Mesendoderm (in vitro differentiated cells): Measurements from ENCODE around the gene RAVER1.

ENCODE experiments used
- DNase-seq: peaks from one replicate; pipeline ENCODE4 v3.0.0; 2013
- H2AK5ac ChIP-seq: 2 replicates; pipeline ENCODE4 v1.6.1; 2013; ENCODE audit warnings: low read length, inconsistent platforms
- H2BK120ac ChIP-seq: 2 replicates; pipeline ENCODE4 v1.6.1; 2013; ENCODE audit warnings: low read depth, mild to moderate bottlenecking, low read length, moderate library complexity, mixed read lengths
- H2BK15ac ChIP-seq: replicated peaks from 2 replicates; pipeline ENCODE4 v1.6.1; 2013; ENCODE audit warnings: low read depth, mild to moderate bottlenecking, moderate library complexity
- H2BK5ac ChIP-seq: 2 replicates; pipeline ENCODE4 v1.6.1; 2013; ENCODE audit warnings: low read length, inconsistent platforms
- H3K18ac ChIP-seq: 2 replicates; pipeline ENCODE4 v1.6.1; 2013; ENCODE audit warnings: mild to moderate bottlenecking, low read length, mixed read lengths
- H3K23ac ChIP-seq: one replicate; pipeline ENCODE4 v1.6.1; 2013; ENCODE audit warnings: low read length
- H3K27ac ChIP-seq: 2 replicates; pipeline ENCODE4 v1.5.1; 2013; ENCODE audit warnings: low read depth, mild to moderate bottlenecking, inconsistent platforms, low read length, moderate library complexity
- H3K27me3 ChIP-seq: 2 replicates; pipeline ENCODE4 v1.6.1; 2013; ENCODE audit warnings: low read length, control low read depth, mild to moderate bottlenecking, inconsistent platforms; ENCODE audit not compliant: insufficient read depth, poor library complexity
- H3K36me3 ChIP-seq: 2 replicates; pipeline ENCODE4 v1.6.1; 2013; ENCODE audit warnings: low read length, inconsistent platforms; ENCODE audit not compliant: control insufficient read depth, insufficient read depth
- H3K4ac ChIP-seq: one replicate; pipeline ENCODE4 v1.6.1; 2013; ENCODE audit warnings: low read depth, mild to moderate bottlenecking, low read length, moderate library complexity
- H3K4me1 ChIP-seq: 2 replicates; pipeline ENCODE4 v1.6.1; 2013; ENCODE audit warnings: low read depth, low read length, inconsistent platforms; ENCODE audit not compliant: control insufficient read depth
- H3K4me2 ChIP-seq: 2 replicates; pipeline ENCODE4 v1.6.1; 2013; ENCODE audit warnings: low read length
- H3K4me3 ChIP-seq: 2 replicates; pipeline ENCODE4 v1.5.1; 2013; ENCODE audit warnings: mild to moderate bottlenecking, low read length
- H3K56ac ChIP-seq: one replicate; pipeline ENCODE4 v1.6.1; 2013; ENCODE audit warnings: low read length
- H3K79me1 ChIP-seq: 2 replicates; pipeline ENCODE4 v1.6.1; 2013; ENCODE audit warnings: low read length, inconsistent platforms
- H3K79me2 ChIP-seq: 2 replicates; pipeline ENCODE4 v1.6.1; 2013; ENCODE audit warnings: mild to moderate bottlenecking, low read length; ENCODE audit not compliant: control insufficient read depth, insufficient read depth
- H3K9ac ChIP-seq: 2 replicates; pipeline ENCODE4 v1.6.1; 2013; ENCODE audit warnings: low read length, inconsistent platforms
- H4K5ac ChIP-seq: one replicate; pipeline ENCODE4 v1.6.1; 2013; ENCODE audit warnings: low read length
- H4K8ac ChIP-seq: one replicate; pipeline ENCODE4 v1.6.1; 2013; ENCODE audit warnings: low read depth, mild to moderate bottlenecking, control low read depth, low read length, moderate library complexity
- WGBS: extraction: QIAGEN DNeasy Blood & Tissue Kit; methylation state at CpG from one replicate; pipeline ENCODE4 v1.1.7; 2013; ENCODE audit warnings: low lambda C conversion rate, missing lambda C conversion rate; ENCODE audit not compliant: insufficient coverage; ENCODE audit errors: extremely low coverage; 5-methylcytosine and 5-hydroxymethylcytosine counted together

The RAVER1 gene

DNA sequence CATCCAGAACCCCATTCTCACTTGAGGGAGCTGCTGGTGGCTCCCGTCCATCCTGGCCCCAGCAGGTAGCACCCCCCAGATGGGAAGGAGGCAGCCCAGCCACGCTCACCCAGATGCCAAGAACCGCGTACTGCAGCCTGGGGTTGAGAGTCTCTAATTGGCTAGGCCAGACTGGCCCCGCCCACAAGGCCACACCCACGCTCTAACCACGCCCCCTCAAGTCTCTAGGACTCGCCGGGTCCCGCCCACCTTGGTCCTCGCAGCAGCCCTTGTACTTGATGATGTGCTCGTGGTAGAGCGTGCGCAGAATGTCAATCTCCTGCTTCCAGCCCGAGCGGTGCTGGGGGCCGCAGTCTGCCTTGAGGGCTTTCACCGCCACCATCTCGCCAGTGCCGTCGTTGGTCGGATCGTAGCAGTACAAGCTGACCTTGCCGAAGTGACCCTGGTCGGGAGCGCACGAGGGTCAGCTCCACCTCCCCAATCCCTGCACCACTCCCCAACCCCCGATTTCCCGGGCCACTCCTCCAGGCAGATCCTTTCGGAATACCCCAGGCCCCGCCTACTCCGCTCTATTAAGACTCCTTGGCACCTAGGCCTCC lies 20.6 kb upstream of the RAVER1 start:
- peak; percentile 97 for DNase-seq

GRCh38 chr19:10352764-10353671 lies 19.7 kb upstream of the RAVER1 start:
- WGBS = no CpG with 5 or more reads among the region's 63 CpGs
- Histone ChIP-seq H3K56ac (peak overlapping the region; percentile 89), H4K5ac (no peak overlapping the region), H3K4me2 (peak overlapping the region; percentile 96), H4K8ac (no peak overlapping the region), H3K4me1 (peaks cover 3% of the 10 kb centered on the region), H3K36me3 (no peaks in the 10 kb centered on the region), H3K79me1 (no peaks in the 10 kb centered on the region), H3K4me3 (peak overlapping the region; percentile 23), H3K27me3 (no peaks in the 10 kb centered on the region), H3K18ac (no peak overlapping the region), H3K23ac (no peak overlapping the region), H3K9ac (peak overlapping the region; percentile 81), H2BK15ac (no peak overlapping the region), H3K4ac (no peak overlapping the region), H2AK5ac (no peak overlapping the region), H2BK120ac (no peak overlapping the region), H3K79me2 (no peaks in the 10 kb centered on the region), H3K27ac (no peak overlapping the region), H2BK5ac (no peak overlapping the region)
- peak; percentile 94 for DNase-seq

More for the DNA sequence above, 20.6 kb upstream of the RAVER1 start:
- Histone ChIP-seq H3K79me2 (no peaks in the 10 kb centered on the region), H3K9ac (peak overlapping the region; percentile 81), H2BK5ac (no peak overlapping the region), H4K5ac (no peak overlapping the region), H3K36me3 (no peaks in the 10 kb centered on the region), H2BK120ac (no peak overlapping the region), H3K27me3 (no peaks in the 10 kb centered on the region), H3K4me1 (peaks cover 3% of the 10 kb centered on the region), H3K4me2 (peak overlapping the region; percentile 96), H3K18ac (no peak overlapping the region), H3K79me1 (no peaks in the 10 kb centered on the region), H4K8ac (no peak overlapping the region), H2AK5ac (no peak overlapping the region), H3K27ac (no peak overlapping the region), H2BK15ac (no peak overlapping the region), H3K23ac (no peak overlapping the region), H3K56ac (peak overlapping the region; percentile 89), H3K4ac (no peak overlapping the region), H3K4me3 (no peak overlapping the region)
- whole genome bisulfite sequencing = no CpG with 5 or more reads among the region's 32 CpGs

DNA sequence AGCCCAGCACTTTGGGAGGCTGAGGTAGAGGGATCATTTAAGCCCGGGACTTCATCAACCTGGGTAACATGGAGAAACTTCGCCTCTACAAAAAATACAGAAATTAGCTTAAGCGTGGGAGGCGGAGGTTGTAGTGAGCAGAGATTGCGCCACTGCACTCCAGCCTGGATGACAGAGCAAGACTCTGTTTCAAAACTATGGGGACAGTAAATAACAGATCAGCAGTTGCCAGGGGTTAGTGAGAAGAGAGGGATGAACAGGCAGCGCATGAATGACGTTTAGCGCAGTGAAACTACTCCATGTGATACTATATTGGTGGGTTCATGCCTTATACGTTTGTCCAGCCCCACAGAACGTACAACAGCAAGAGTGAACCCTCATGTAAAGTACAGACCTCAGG lies 13.2 kb upstream of the RAVER1 start:
- no peak overlapping the region for H4K5ac ChIP-seq
- no peak overlapping the region for H3K4ac ChIP-seq
- H3K56ac ChIP-seq = no peak overlapping the region
- no peak overlapping the region for H3K27ac ChIP-seq
- no peak overlapping the region for H2BK5ac ChIP-seq
- H3K4me1 ChIP-seq = no peaks in the 10 kb centered on the region
- H3K27me3 ChIP-seq = no peaks in the 10 kb centered on the region
- no peaks in the 10 kb centered on the region for H3K36me3 ChIP-seq
- H2BK15ac ChIP-seq = no peak overlapping the region
- H4K8ac ChIP-seq = no peak overlapping the region
- H2BK120ac ChIP-seq = no peak overlapping the region
- no peak overlapping the region for H3K18ac ChIP-seq
- no peak overlapping the region for H3K4me2 ChIP-seq
- no peak overlapping the region for H2AK5ac ChIP-seq
- WGBS = no CpG with 5 or more reads among the region's 10 CpGs
- H3K4me3 ChIP-seq = no peak overlapping the region
- H3K79me2 ChIP-seq = no peaks in the 10 kb centered on the region
- H3K23ac ChIP-seq = no peak overlapping the region
- no peak for DNase-seq
- H3K9ac ChIP-seq = no peak overlapping the region
- no peaks in the 10 kb centered on the region for H3K79me1 ChIP-seq

DNA sequence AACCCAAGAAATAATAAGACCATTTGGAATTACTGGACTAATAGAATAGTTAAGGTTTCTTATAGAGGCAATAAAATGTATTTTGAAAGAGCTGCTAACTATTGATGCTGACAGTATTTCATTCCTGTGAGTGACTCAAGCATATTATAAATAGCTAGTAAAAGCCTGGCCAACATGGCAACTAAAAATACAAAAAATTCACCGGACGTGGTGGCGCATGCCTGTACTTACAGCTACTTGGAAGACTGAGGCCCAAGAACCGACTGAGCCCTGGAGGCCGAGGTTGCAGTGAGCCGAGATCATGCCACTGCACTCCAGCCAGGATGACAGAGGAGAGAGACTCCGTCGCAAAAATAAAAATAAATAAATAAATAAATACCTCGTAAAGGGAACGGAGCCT lies 11.5 kb upstream of the RAVER1 start:
- no peak overlapping the region for H3K4me2 ChIP-seq
- H3K36me3 ChIP-seq = no peaks in the 10 kb centered on the region
- DNase-seq = no peak
- no peak overlapping the region for H2BK120ac ChIP-seq
- H3K4me1 ChIP-seq = no peaks in the 10 kb centered on the region
- no peak overlapping the region for H3K23ac ChIP-seq
- WGBS = no CpG with 5 or more reads among the region's 10 CpGs
- H2BK5ac ChIP-seq = no peak overlapping the region
- no peaks in the 10 kb centered on the region for H3K79me2 ChIP-seq
- no peak overlapping the region for H2BK15ac ChIP-seq
- H3K18ac ChIP-seq = no peak overlapping the region
- no peak overlapping the region for H4K8ac ChIP-seq
- H3K9ac ChIP-seq = no peak overlapping the region
- no peak overlapping the region for H3K4me3 ChIP-seq
- H3K79me1 ChIP-seq = no peaks in the 10 kb centered on the region
- H3K27me3 ChIP-seq = no peaks in the 10 kb centered on the region
- no peak overlapping the region for H3K56ac ChIP-seq
- H4K5ac ChIP-seq = no peak overlapping the region
- no peak overlapping the region for H2AK5ac ChIP-seq
- H3K27ac ChIP-seq = no peak overlapping the region
- no peak overlapping the region for H3K4ac ChIP-seq

GRCh38 chr19:10343495-10343894 lies 10.2 kb upstream of the RAVER1 start:
- Histone ChIP-seq H3K36me3 (no peaks in the 10 kb centered on the region), H3K56ac (no peak overlapping the region), H2BK5ac (no peak overlapping the region), H3K4me1 (no peaks in the 10 kb centered on the region), H3K79me1 (no peaks in the 10 kb centered on the region), H3K18ac (no peak overlapping the region), H3K4ac (no peak overlapping the region), H2BK120ac (no peak overlapping the region), H3K9ac (no peak overlapping the region), H3K27me3 (no peaks in the 10 kb centered on the region), H2AK5ac (no peak overlapping the region), H3K4me3 (no peak overlapping the region), H4K8ac (no peak overlapping the region), H3K27ac (no peak overlapping the region), H3K79me2 (no peaks in the 10 kb centered on the region), H3K23ac (no peak overlapping the region), H4K5ac (no peak overlapping the region), H3K4me2 (no peak overlapping the region), H2BK15ac (no peak overlapping the region)
- WGBS = no CpG with 5 or more reads among the region's 2 CpGs
- no peak for DNase-seq
